WERI-Rb-1 (cell line): Measurements from ENCODE around the gene SLC9A1.

Experiments
- DNase-seq: peaks from one replicate; pipeline ENCODE4 v3.0.0-alpha.2; 2020
- H3K27ac ChIP-seq: fragments of 250-450 bp; sonication (Bioruptor Pico); 2 replicates; pipeline ENCODE4 v1.5.1; 2020; ENCODE audit warnings: mild to moderate bottlenecking, moderate library complexity
- H3K27me3 ChIP-seq: fragments of 250-450 bp; sonication (Bioruptor Pico); 2 replicates; pipeline ENCODE4 v1.5.1; 2021; ENCODE audit warnings: mild to moderate bottlenecking, low read depth, moderate library complexity; ENCODE audit not compliant: insufficient read depth, severe bottlenecking
- H3K36me3 ChIP-seq: fragments of 250-450 bp; sonication (Bioruptor Pico); 2 replicates; pipeline ENCODE4 v1.5.1; 2020; ENCODE audit warnings: mild to moderate bottlenecking, moderate library complexity
- H3K4me3 ChIP-seq: 2 replicates; pipeline ENCODE4 v1.5.1; 2011; ENCODE audit warnings: low read depth, mild to moderate bottlenecking, control low read depth, low read length
- H3K9me3 ChIP-seq: fragments of 250-450 bp; sonication (Bioruptor Pico); 2 replicates; pipeline ENCODE4 v1.5.1; 2021; ENCODE audit warnings: mild to moderate bottlenecking, moderate library complexity; ENCODE audit not compliant: severe bottlenecking
- TF ChIP-seq, protein P1 (sequence below): IDR thresholded peaks from 2 replicates; pipeline ENCODE4 v1.5.1; 2011; ENCODE audit warnings: low read depth, mild to moderate bottlenecking, control low read depth, inconsistent platforms, low read length

The SLC9A1 gene

GRCh38 chr1:27090911-27091310, 64.0 kb downstream of the SLC9A1 start:
- TF ChIP-seq, protein P1, sequence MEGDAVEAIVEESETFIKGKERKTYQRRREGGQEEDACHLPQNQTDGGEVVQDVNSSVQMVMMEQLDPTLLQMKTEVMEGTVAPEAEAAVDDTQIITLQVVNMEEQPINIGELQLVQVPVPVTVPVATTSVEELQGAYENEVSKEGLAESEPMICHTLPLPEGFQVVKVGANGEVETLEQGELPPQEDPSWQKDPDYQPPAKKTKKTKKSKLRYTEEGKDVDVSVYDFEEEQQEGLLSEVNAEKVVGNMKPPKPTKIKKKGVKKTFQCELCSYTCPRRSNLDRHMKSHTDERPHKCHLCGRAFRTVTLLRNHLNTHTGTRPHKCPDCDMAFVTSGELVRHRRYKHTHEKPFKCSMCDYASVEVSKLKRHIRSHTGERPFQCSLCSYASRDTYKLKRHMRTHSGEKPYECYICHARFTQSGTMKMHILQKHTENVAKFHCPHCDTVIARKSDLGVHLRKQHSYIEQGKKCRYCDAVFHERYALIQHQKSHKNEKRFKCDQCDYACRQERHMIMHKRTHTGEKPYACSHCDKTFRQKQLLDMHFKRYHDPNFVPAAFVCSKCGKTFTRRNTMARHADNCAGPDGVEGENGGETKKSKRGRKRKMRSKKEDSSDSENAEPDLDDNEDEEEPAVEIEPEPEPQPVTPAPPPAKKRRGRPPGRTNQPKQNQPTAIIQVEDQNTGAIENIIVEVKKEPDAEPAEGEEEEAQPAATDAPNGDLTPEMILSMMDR: no peak
- H3K27me3 ChIP-seq: no peaks in the 10 kb centered on the region
- H3K9me3 ChIP-seq: no peaks in the 10 kb centered on the region
- H3K4me3 ChIP-seq: no peak overlapping the region
- no peak overlapping the region for H3K27ac ChIP-seq
- no peak for DNase-seq
- H3K36me3 ChIP-seq: no peaks in the 10 kb centered on the region

DNA sequence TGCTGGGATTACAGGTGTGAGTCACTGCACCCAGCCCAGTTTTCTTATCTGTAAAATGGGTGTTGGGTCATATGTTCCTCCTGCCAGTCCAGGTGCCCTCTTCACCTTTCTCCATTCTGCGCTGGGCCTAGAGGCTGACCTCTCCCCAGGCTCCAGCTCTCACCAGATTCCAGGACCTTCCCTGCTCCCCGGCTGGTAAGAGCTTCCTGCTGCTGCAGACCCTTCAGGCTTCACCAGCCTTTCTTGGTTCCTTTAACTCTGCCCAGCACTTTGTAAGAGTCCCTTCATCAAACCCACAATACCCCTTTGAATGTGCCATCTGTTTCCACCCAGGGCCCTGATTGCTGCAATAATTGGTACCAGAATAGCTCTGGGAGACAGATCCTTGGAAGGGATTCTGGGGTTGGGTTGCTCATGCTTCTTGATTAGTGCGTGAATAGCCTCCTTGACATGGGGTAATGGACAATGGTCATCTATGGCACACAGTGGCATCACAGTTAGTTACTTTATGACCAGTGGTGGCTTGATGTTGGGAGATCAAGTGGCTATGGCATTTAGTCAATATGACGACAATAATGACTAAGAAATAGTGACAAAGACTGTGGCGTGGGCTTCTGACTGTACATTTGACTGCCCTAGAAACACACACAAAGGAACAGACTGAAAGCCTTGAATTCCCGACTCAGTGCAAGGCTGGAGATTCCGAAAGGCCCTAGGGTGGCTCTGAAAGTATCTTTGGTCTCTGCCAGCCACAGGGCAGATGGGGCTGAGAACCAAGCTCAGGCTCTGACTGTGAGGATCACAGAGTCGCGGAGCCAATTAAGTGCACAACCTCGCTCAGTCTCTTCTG, 67.3 kb downstream of the SLC9A1 start:
- H3K36me3 ChIP-seq: no peaks in the 10 kb centered on the region
- no peak for DNase-seq
- no peak overlapping the region for H3K4me3 ChIP-seq
- H3K27me3 ChIP-seq: no peaks in the 10 kb centered on the region
- H3K9me3 ChIP-seq: no peaks in the 10 kb centered on the region
- no peak overlapping the region for H3K27ac ChIP-seq
- TF ChIP-seq, protein P1: no peak

- no peak overlapping the region for H3K4me3 ChIP-seq
- TF ChIP-seq, protein P1: no peak
- H3K27ac ChIP-seq: no peak overlapping the region
- no peak for DNase-seq
- H3K9me3 ChIP-seq: no peaks in the 10 kb centered on the region
- H3K27me3 ChIP-seq: no peaks in the 10 kb centered on the region
- no peaks in the 10 kb centered on the region for H3K36me3 ChIP-seq
These were observed 68.3 kb downstream of the SLC9A1 start for GRCh38 chr1:27086628-27087027.

DNA sequence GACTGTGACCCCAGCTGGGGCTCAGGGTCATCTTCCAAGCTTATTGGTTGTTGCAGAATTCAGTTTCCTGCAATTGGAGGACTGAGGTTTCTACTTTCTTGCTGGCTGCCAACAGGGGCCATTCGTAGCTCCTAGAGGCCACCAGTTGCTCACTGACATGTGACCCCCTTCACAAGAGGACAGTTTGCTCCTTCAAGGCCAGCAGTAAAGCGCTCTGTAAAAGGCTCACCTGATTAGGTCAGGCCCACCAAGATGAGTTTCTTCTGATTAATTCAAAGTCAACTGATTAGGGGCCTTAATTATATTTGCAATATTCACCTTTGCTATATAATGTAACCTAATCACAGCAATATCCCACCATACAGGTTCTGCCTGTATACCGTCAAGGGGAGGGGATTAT, 68.9 kb downstream of the SLC9A1 start:
- Histone ChIP-seq H3K4me3 (no peak overlapping the region), H3K27me3 (no peaks in the 10 kb centered on the region), H3K9me3 (no peaks in the 10 kb centered on the region), H3K36me3 (no peaks in the 10 kb centered on the region), H3K27ac (no peak overlapping the region)
- TF ChIP-seq, protein P1: no peak
- DNase-seq: no peak

- TF ChIP-seq, protein P1: no peak
- H3K27me3 ChIP-seq: no peaks in the 10 kb centered on the region
- H3K4me3 ChIP-seq: no peak overlapping the region
- H3K36me3 ChIP-seq: no peaks in the 10 kb centered on the region
- DNase-seq: no peak
- peaks cover 3% of the 10 kb centered on the region for H3K9me3 ChIP-seq
- no peak overlapping the region for H3K27ac ChIP-seq
These were observed 70.8 kb downstream of the SLC9A1 start for GRCh38 chr1:27084107-27084506.

DNA sequence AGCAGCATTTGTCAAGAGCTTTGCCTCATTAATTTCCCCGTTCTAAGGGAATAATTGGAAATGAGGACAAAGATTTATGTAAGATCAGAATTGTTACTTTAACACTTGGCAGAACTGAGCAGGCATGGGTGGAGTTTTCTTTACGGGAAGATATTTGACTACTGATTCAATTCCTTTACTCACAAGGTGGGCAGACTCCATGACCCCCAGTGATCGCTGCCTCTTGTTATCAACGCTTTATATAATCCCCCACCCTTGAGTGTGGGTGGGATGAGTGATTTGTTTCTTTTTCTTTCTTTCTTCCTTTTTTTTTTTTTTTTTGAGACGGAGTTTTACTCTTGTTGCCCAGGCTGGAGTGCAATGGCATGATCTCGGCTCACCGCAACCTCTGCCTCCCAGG, 77.0 kb downstream of the SLC9A1 start:
- Histone ChIP-seq H3K36me3 (no peaks in the 10 kb centered on the region), H3K27me3 (no peaks in the 10 kb centered on the region), H3K4me3 (no peak overlapping the region), H3K27ac (no peak overlapping the region), H3K9me3 (peaks cover 3% of the 10 kb centered on the region)
- DNase-seq: no peak
- TF ChIP-seq, protein P1: no peak
